Activated naive CD4-positive, alpha-beta T cell treated with Interleukin-2 at 50 U/mL for 16 hours (primary cell): Measurements from ENCODE around the gene KIAA1217.
"Not testable (repeated sequence)": the region's sequence is repeated elsewhere in the genome, so short reads cannot be mapped to it uniquely, and the experiment has no call there.

Experiments
- DNase-seq: peaks from one replicate; pipeline ENCODE4 v3.0.0-alpha.2; 2020

Gene KIAA1217

GRCh38 chr10:24408365-24408764, 199.4 kb downstream of the KIAA1217 start:
- no peak for DNase-seq

- no peak for DNase-seq
These were observed 205.7 kb downstream of the KIAA1217 start for GRCh38 chr10:24414597-24414996.

- DNase-seq, result no peak
These were observed 206.7 kb downstream of the KIAA1217 start for GRCh38 chr10:24415455-24416125.

GRCh38 chr10:24416248-24416647, 207.3 kb downstream of the KIAA1217 start:
- DNase-seq, result no peak

- DNase-seq, result no peak
These were observed 208.1 kb downstream of the KIAA1217 start for GRCh38 chr10:24417053-24417452.

- DNase-seq, result no peak
These were observed 209.6 kb downstream of the KIAA1217 start for GRCh38 chr10:24418532-24418931.

GRCh38 chr10:24419066-24419465, 210.1 kb downstream of the KIAA1217 start:
- no peak for DNase-seq

- DNase-seq, result no peak
These were observed 216.2 kb downstream of the KIAA1217 start for GRCh38 chr10:24425151-24425550.

GRCh38 chr10:24427678-24428409, 218.9 kb downstream of the KIAA1217 start:
- no peak for DNase-seq

GRCh38 chr10:24428410-24428782, 219.5 kb downstream of the KIAA1217 start:
- no peak for DNase-seq

GRCh38 chr10:24430591-24430990, 221.7 kb downstream of the KIAA1217 start:
- DNase-seq, result no peak

GRCh38 chr10:24432478-24433416, 223.8 kb downstream of the KIAA1217 start:
- DNase-seq, result no peak

- DNase-seq, result no peak
These were observed 224.8 kb downstream of the KIAA1217 start for GRCh38 chr10:24433705-24434104.

GRCh38 chr10:24434961-24435360, 226.0 kb downstream of the KIAA1217 start:
- no peak for DNase-seq

GRCh38 chr10:24435374-24435773, 226.4 kb downstream of the KIAA1217 start:
- DNase-seq, result no peak

- no peak for DNase-seq
These were observed 228.4 kb downstream of the KIAA1217 start for GRCh38 chr10:24437302-24437701.

- DNase-seq, result no peak
These were observed 229.9 kb downstream of the KIAA1217 start for GRCh38 chr10:24438800-24439199.

- no peak for DNase-seq
These were observed 231.0 kb downstream of the KIAA1217 start for GRCh38 chr10:24439935-24440334.

GRCh38 chr10:24440817-24441797, 232.2 kb downstream of the KIAA1217 start:
- no peak for DNase-seq

GRCh38 chr10:24442234-24442633, 233.3 kb downstream of the KIAA1217 start:
- DNase-seq, result no peak

- DNase-seq, result not testable (repeated sequence)
These were observed 233.8 kb downstream of the KIAA1217 start for GRCh38 chr10:24442641-24443174.

GRCh38 chr10:24444337-24444736, 235.4 kb downstream of the KIAA1217 start:
- DNase-seq, result no peak
